ENCODE measurements around the gene RTRAF. TPM values are rescaled to one million over a fixed set of nuclear protein-coding genes. Genes with fewer than 3 reads are reported as not detected.

RTRAF gene
- polyA plus RNA-seq, 1 of the 3 experiments (the other 2 are of a cell fraction): 43.6 TPM

DNA sequence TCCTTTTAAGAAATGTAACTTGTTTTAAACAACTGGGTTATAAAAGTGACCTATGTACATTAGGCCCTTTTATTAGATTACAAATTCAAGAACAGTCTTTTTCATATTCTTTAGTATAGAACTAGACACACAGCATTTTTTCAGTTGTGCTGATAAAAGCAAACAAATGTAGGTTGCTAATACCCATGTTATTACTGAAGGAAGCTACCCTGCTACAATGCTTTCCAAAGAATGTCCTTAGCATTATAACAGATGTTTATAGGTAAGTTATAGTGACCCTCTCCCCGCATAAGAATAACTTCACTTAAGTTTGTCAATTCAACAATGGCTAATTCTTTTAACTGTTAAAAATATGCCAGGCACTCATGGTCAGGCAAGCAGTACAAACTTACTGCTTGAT lies 17.9 kb downstream of the RTRAF start:
- no peak overlapping the region for H3K4me3 ChIP-seq (ENCODE audit: low read depth in 2 of 2, low read length in 1 of 2)
- CTCF ChIA-PET: interaction anchor here (0.8 to 2.2 kb wide), 4 partner anchors 8 to 37 kb away, joined by 3 to 8 read pairs (median 4); no protein-coding TSS in a partner anchor

DNA sequence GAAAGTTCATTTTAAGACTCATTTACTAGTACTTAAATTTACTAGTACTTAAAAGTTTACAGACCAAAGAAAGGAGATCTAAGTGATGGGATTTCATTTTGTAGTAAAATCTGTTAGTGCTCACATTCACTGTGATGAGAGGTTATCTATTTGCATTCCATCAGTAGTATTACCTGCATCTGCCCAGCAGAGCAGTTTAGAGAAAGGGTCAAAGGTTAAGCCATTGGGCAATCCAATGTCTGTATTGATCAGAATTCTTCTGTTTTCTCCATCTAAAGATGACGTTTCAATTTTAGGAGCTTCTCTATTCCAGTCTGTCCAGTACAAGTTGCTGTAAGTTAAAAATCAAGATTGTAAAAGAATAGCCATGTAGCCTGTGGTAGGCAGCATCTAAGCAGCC lies 18.3 kb downstream of the RTRAF start:
- no peak for DNase-seq
- Histone ChIP-seq H3K4me3 (ENCODE audit: low read depth in 2 of 2, low read length in 1 of 2) (no peak overlapping the region), H3K27me3 (ENCODE audit: insufficient read depth) (no peaks in the 10 kb centered on the region), H3K36me3 (replicated peaks in 1 of 2; ENCODE audit: control insufficient read depth in 1 of 2, insufficient read depth in 2 of 2, low read length in 1 of 2) (peaks cover 90 to 93% of the 10 kb centered on the region in 2 experiments), H3K9me3 (no peaks in the 10 kb centered on the region), H3K4me2 (no peak overlapping the region), H3K27ac (ENCODE audit: low read depth in 2 of 2, low read length in 1 of 2) (no peak overlapping the region), H3K79me2 (ENCODE audit: insufficient read depth) (peaks cover 16% of the 10 kb centered on the region; the same call in 1 of the 2 replicates), H2AFZ (ENCODE audit: low read depth) (no peak overlapping the region), H3K9ac (no peak overlapping the region), H3F3A (replicated peaks; ENCODE audit: insufficient read depth) (peaks cover 13% of the 10 kb centered on the region), H3K4me1 (ENCODE audit: control insufficient read depth in 1 of 2, insufficient read depth in 2 of 2, low read depth in 1 of 2, low read length in 1 of 2) (no peaks in the 10 kb centered on the region), H4K20me1 (ENCODE audit: insufficient read depth) (no peaks in the 10 kb centered on the region), H3K9me2 (no peaks in the 10 kb centered on the region)
- 100% methylated on average over 1 of the region's 1 CpG for WGBS (ENCODE audit: low lambda C conversion rate)
- ChIA-PET CTCF (interaction anchor here (0.8 kb wide), 1 partner anchor 8 kb away, joined by 3 read pairs; no protein-coding TSS in a partner anchor), POLR2A (no interaction called here)
- TF ChIP-seq, protein P1, sequence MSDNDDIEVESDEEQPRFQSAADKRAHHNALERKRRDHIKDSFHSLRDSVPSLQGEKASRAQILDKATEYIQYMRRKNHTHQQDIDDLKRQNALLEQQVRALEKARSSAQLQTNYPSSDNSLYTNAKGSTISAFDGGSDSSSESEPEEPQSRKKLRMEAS (IDR thresholded peaks at IDR 0.05; ENCODE audit: low read depth): no peak
- TF ChIP-seq FOSL2 (IDR thresholded peaks at IDR 0.05; ENCODE audit: borderline replicate concordance, low read depth) (no peak), SIN3A (IDR thresholded peaks at IDR 0.05; ENCODE audit: borderline replicate concordance, low read depth, low read length) (no peak), RAD21 (IDR thresholded peaks at IDR 0.05; ENCODE audit: low read length) (no peak), CHD2 (IDR thresholded peaks at IDR 0.05; ENCODE audit: low read length, partially characterized antibody) (no peak), USF1 (IDR thresholded peaks at IDR 0.05; ENCODE audit: borderline replicate concordance, low read depth) (no peak), POLR2AphosphoS5 (IDR thresholded peaks at IDR 0.05; ENCODE audit: low read depth, low read length) (no peak), EP300 (IDR thresholded peaks at IDR 0.05; ENCODE audit: borderline replicate concordance in 1 of 2, low read depth in 1 of 2, low read length in 1 of 2) (no peak), FOXM1 (IDR thresholded peaks at IDR 0.05; ENCODE audit: low read depth) (no peak), USF2 (IDR thresholded peaks at IDR 0.05; ENCODE audit: borderline replicate concordance, low read depth, low read length) (no peak), REST (IDR thresholded peaks at IDR 0.05; ENCODE audit: low read depth, low read length) (no peak), FOXJ3 (CRISPR knock-in tag; IDR thresholded peaks at IDR 0.05) (no peak), GATA2 (CRISPR knock-in tag; IDR thresholded peaks at IDR 0.05) (no peak), TEAD4 (IDR thresholded peaks at IDR 0.05; ENCODE audit: borderline replicate concordance, insufficient read depth) (no peak), TCF12 (IDR thresholded peaks at IDR 0.05) (no peak), JUND (IDR thresholded peaks at IDR 0.05) (no peak), RXRA (IDR thresholded peaks at IDR 0.05; ENCODE audit: borderline replicate concordance, low read depth) (no peak), GABPA (IDR thresholded peaks at IDR 0.05; ENCODE audit: low read depth) (no peak)
- TF ChIP-seq, protein P2, sequence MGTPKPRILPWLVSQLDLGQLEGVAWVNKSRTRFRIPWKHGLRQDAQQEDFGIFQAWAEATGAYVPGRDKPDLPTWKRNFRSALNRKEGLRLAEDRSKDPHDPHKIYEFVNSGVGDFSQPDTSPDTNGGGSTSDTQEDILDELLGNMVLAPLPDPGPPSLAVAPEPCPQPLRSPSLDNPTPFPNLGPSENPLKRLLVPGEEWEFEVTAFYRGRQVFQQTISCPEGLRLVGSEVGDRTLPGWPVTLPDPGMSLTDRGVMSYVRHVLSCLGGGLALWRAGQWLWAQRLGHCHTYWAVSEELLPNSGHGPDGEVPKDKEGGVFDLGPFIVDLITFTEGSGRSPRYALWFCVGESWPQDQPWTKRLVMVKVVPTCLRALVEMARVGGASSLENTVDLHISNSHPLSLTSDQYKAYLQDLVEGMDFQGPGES (IDR thresholded peaks at IDR 0.05; ENCODE audit: low read depth, low read length): no peak

More for the DNA sequence above, 17.9 kb downstream of the RTRAF start:
- Histone ChIP-seq H2AFZ (ENCODE audit: low read depth) (no peak overlapping the region), H3F3A (replicated peaks; ENCODE audit: insufficient read depth) (peaks cover 13% of the 10 kb centered on the region), H3K79me2 (ENCODE audit: insufficient read depth) (peaks cover 16% of the 10 kb centered on the region; the same call in 1 of the 2 replicates), H3K4me1 (ENCODE audit: control insufficient read depth in 1 of 2, insufficient read depth in 2 of 2, low read depth in 1 of 2, low read length in 1 of 2) (no peaks in the 10 kb centered on the region), H4K20me1 (ENCODE audit: insufficient read depth) (no peaks in the 10 kb centered on the region), H3K36me3 (replicated peaks in 1 of 2; ENCODE audit: control insufficient read depth in 1 of 2, insufficient read depth in 2 of 2, low read length in 1 of 2) (peaks cover 95 to 96% of the 10 kb centered on the region in 2 experiments), H3K9ac (no peak overlapping the region), H3K27me3 (ENCODE audit: insufficient read depth) (no peaks in the 10 kb centered on the region), H3K27ac (ENCODE audit: low read depth in 2 of 2, low read length in 1 of 2) (no peak overlapping the region), H3K4me2 (no peak overlapping the region), H3K9me2 (no peaks in the 10 kb centered on the region), H3K9me3 (no peaks in the 10 kb centered on the region)
- DNase-seq: no peak
- POLR2A ChIA-PET: no interaction called here
- TF ChIP-seq POLR2AphosphoS5 (IDR thresholded peaks at IDR 0.05; ENCODE audit: low read depth, low read length): no peak
- no peak for TF ChIP-seq SIN3A (IDR thresholded peaks at IDR 0.05; ENCODE audit: borderline replicate concordance, low read depth, low read length)
- no peak for TF ChIP-seq CHD2 (IDR thresholded peaks at IDR 0.05; ENCODE audit: low read length, partially characterized antibody)
- WGBS (ENCODE audit: low lambda C conversion rate): 100% methylated on average over 1 of the region's 1 CpG

Data from SK-N-SH (cell line).